GM12878 (cell line): ENCODE data around the gene DAZAP1. TPM values are rescaled to one million over a fixed set of nuclear protein-coding genes. Genes with fewer than 3 reads are reported as not detected.

Experiments used
- ATF7 ChIP-seq: fragments of 450-650 bp; IDR thresholded peaks from 2 replicates; pipeline ENCODE4 v1.6.1; 2016; ENCODE audit warnings: low read depth, mild to moderate bottlenecking
- BRCA1 ChIP-seq: IDR thresholded peaks from 2 replicates; pipeline ENCODE4 v1.6.1; 2011; ENCODE audit warnings: low read depth, low read length, improper control_type of control experiment
- CREM ChIP-seq: IDR thresholded peaks from 2 replicates; pipeline ENCODE4 v1.6.1; 2014; ENCODE audit warnings: antibody characterized with exemption, low read depth
- FOXK2 ChIP-seq: fragments of 450-650 bp; IDR thresholded peaks from 2 replicates; pipeline ENCODE4 v1.6.1; 2017; ENCODE audit warnings: mild to moderate bottlenecking, moderate library complexity
- HCFC1 ChIP-seq: fragments of 150-350 bp; IDR thresholded peaks from 2 replicates; pipeline ENCODE4 v1.6.1; 2014; ENCODE audit warnings: low read length
- NBN ChIP-seq: fragments of 450-650 bp; IDR thresholded peaks from 2 replicates; pipeline ENCODE4 v1.6.1; 2016
- SPI1 ChIP-seq: IDR thresholded peaks from 2 replicates; pipeline ENCODE4 v1.6.1; 2011; ENCODE audit warnings: low read depth, mild to moderate bottlenecking, low read length, moderate library complexity, borderline replicate concordance; ENCODE audit not compliant: insufficient read depth
- ZSCAN29 ChIP-seq: fragments of 450-650 bp; IDR thresholded peaks from 2 replicates; pipeline ENCODE4 v1.6.1; 2017; ENCODE audit warnings: mild to moderate bottlenecking, moderate library complexity
- polyA plus RNA-seq, 11 experiments: library from polyadenylated mRNA; depleted of rRNA in 4 of 11; unstranded in 6 of 11; stranded (reverse) in 5 of 11; fragments of >200 nt; fragmentation: Nextera tagmentation in 4 of 11; fragmentation: Illumina TruSeq in 1 of 11; extraction: Ambion mirVana in 4 of 11; extraction: Trizol in 1 of 11; gene quantifications; 1 replicate in 1 of 11; 2 replicates in 10 of 11; pipeline versions ENCODE4 v1.2.1 to v1.2.3, GENCODE V29; 2011 to 2016; ENCODE audit warnings: inconsistent platforms in 2 of 11, missing spikeins in 2 of 11, low read depth in 1 of 11
- total RNA-seq, 4 experiments: library from RNA; depleted of rRNA in 3 of 4; stranded (reverse); fragments of >200 nt in 3 of 4; fragmentation: Illumina TruSeq in 1 of 4; extraction: Trizol in 1 of 4; gene quantifications; 2 replicates each; pipeline versions ENCODE4 v1.2.1 to v1.2.3, GENCODE V29; 2013 to 2021
- TF ChIP-seq, protein P1 (sequence below): fragments of 450-650 bp; IDR thresholded peaks from 2 replicates; pipeline ENCODE4 v1.6.1; 2018; ENCODE audit warnings: mild to moderate bottlenecking, low read depth, moderate library complexity; ENCODE audit not compliant: partially characterized antibody
- TF ChIP-seq, protein P2 (sequence below): fragments of 450-650 bp; conservative IDR thresholded peaks from 2 replicates; pipeline ENCODE4 v1.6.1; 2017; ENCODE audit warnings: mild to moderate bottlenecking, moderate library complexity
- TF ChIP-seq, protein P3 (sequence below): fragments of 450-650 bp; IDR thresholded peaks from 2 replicates; pipeline ENCODE4 v1.6.1; 2014; ENCODE audit warnings: mild to moderate bottlenecking

Gene DAZAP1
- total and polyA plus RNA-seq, 10 of the 15 experiments (the other 5 are each of a cell fraction or from before 2014, with no cell fraction given), result 9.9 to 240 (median 92.3) TPM

DNA sequence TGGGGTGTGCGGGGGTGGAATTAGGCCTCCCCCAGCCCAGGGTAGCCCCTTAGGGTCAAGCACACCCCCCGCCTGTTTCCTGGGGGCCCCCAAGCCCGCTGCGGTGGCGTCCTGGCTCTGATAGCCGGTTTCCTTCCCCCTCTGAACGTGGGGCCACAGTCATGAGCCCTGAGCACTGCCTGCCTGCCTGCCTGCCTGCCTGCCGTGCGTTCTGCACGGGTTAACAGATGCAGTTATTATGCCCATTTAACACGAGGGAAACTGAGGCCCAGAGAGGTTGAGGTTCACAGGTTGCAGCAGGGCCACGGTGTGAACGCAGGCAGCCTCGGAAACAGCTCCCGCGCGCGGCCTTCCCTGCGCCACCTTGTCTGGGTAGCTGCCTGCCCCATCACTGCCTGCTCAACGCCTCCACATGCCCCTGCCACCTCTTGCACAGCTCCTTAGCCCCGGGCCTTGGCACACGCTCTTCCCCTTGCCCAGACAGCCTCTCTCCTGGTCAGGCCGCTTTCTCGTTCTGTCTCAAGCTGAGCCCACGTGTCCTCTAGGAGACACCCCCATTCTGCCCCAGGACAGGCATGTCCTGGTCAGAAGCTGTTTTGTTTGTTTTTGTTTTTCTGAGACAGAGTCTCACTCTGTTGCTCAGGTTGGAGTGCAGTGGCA is 4.8 kb upstream of the DAZAP1 start (continued):
- TF ChIP-seq, protein P1, sequence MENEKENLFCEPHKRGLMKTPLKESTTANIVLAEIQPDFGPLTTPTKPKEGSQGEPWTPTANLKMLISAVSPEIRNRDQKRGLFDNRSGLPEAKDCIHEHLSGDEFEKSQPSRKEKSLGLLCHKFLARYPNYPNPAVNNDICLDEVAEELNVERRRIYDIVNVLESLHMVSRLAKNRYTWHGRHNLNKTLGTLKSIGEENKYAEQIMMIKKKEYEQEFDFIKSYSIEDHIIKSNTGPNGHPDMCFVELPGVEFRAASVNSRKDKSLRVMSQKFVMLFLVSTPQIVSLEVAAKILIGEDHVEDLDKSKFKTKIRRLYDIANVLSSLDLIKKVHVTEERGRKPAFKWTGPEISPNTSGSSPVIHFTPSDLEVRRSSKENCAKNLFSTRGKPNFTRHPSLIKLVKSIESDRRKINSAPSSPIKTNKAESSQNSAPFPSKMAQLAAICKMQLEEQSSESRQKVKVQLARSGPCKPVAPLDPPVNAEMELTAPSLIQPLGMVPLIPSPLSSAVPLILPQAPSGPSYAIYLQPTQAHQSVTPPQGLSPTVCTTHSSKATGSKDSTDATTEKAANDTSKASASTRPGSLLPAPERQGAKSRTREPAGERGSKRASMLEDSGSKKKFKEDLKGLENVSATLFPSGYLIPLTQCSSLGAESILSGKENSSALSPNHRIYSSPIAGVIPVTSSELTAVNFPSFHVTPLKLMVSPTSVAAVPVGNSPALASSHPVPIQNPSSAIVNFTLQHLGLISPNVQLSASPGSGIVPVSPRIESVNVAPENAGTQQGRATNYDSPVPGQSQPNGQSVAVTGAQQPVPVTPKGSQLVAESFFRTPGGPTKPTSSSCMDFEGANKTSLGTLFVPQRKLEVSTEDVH, result no peak
- TF ChIP-seq NBN (no peak), SPI1 (no peak), BRCA1 (no peak), HCFC1 (no peak), FOXK2 (no peak), ATF7 (no peak), CREM (no peak), ZSCAN29 (no peak)
- TF ChIP-seq, protein P2, sequence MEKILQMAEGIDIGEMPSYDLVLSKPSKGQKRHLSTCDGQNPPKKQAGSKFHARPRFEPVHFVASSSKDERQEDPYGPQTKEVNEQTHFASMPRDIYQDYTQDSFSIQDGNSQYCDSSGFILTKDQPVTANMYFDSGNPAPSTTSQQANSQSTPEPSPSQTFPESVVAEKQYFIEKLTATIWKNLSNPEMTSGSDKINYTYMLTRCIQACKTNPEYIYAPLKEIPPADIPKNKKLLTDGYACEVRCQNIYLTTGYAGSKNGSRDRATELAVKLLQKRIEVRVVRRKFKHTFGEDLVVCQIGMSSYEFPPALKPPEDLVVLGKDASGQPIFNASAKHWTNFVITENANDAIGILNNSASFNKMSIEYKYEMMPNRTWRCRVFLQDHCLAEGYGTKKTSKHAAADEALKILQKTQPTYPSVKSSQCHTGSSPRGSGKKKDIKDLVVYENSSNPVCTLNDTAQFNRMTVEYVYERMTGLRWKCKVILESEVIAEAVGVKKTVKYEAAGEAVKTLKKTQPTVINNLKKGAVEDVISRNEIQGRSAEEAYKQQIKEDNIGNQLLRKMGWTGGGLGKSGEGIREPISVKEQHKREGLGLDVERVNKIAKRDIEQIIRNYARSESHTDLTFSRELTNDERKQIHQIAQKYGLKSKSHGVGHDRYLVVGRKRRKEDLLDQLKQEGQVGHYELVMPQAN, result no peak
- TF ChIP-seq, protein P3, sequence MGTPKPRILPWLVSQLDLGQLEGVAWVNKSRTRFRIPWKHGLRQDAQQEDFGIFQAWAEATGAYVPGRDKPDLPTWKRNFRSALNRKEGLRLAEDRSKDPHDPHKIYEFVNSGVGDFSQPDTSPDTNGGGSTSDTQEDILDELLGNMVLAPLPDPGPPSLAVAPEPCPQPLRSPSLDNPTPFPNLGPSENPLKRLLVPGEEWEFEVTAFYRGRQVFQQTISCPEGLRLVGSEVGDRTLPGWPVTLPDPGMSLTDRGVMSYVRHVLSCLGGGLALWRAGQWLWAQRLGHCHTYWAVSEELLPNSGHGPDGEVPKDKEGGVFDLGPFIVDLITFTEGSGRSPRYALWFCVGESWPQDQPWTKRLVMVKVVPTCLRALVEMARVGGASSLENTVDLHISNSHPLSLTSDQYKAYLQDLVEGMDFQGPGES, result no peak
